Neutrophil (primary cell): Measurements from ENCODE around the gene TTC22.

Experiments used
- H3K27ac ChIP-seq: fragments of 200-600 bp; sonication (generic); 2 replicates; pipeline ENCODE4 v1.5.1; 2016; ENCODE audit warnings: mild to moderate bottlenecking, moderate library complexity
- H3K27me3 ChIP-seq: fragments of 200-600 bp; sonication (generic); 2 replicates; pipeline ENCODE4 v1.6.0; 2016; ENCODE audit warnings: mild to moderate bottlenecking
- H3K36me3 ChIP-seq: fragments of 200-600 bp; sonication (generic); 2 replicates; pipeline ENCODE4 v1.5.1; 2017
- H3K4me1 ChIP-seq, 2 experiments: fragments of 200-600 bp in 1 of 2; sonication (generic) in 1 of 2; 1 replicate in 1 of 2; 2 replicates in 1 of 2; pipeline versions ENCODE4 v1.5.1 to v1.6.1; 2013 to 2016; ENCODE audit warnings: low read depth in 1 of 2, low read length in 1 of 2, mild to moderate bottlenecking in 1 of 2, moderate library complexity in 1 of 2; ENCODE audit not compliant: control insufficient read depth in 1 of 2, insufficient read depth in 1 of 2
- H3K4me3 ChIP-seq, 2 experiments: fragments of 200-600 bp in 1 of 2; sonication (generic) in 1 of 2; 1 replicate in 1 of 2; 2 replicates in 1 of 2; pipeline ENCODE4 v1.5.1; 2013 to 2016; ENCODE audit warnings: low read depth in 1 of 2, low read length in 1 of 2, mild to moderate bottlenecking in 1 of 2, moderate library complexity in 1 of 2
- H3K9me3 ChIP-seq: fragments of 200-600 bp; sonication (generic); 2 replicates; pipeline ENCODE4 v1.5.1; 2016
- TF ChIP-seq, protein P1 (sequence below): fragments of 200-600 bp; sonication (generic); IDR thresholded peaks from 2 replicates; pipeline ENCODE4 v1.5.1; 2016; ENCODE audit warnings: antibody characterized with exemption

Gene TTC22

GRCh38 chr1:54800899-54801759, at the start of gene TTC22:
TSS of gene TTC22 (minus strand) at chr1:54801323. CDS start at chr1:54801163, 160 bp downstream.
- TF ChIP-seq, protein P1, sequence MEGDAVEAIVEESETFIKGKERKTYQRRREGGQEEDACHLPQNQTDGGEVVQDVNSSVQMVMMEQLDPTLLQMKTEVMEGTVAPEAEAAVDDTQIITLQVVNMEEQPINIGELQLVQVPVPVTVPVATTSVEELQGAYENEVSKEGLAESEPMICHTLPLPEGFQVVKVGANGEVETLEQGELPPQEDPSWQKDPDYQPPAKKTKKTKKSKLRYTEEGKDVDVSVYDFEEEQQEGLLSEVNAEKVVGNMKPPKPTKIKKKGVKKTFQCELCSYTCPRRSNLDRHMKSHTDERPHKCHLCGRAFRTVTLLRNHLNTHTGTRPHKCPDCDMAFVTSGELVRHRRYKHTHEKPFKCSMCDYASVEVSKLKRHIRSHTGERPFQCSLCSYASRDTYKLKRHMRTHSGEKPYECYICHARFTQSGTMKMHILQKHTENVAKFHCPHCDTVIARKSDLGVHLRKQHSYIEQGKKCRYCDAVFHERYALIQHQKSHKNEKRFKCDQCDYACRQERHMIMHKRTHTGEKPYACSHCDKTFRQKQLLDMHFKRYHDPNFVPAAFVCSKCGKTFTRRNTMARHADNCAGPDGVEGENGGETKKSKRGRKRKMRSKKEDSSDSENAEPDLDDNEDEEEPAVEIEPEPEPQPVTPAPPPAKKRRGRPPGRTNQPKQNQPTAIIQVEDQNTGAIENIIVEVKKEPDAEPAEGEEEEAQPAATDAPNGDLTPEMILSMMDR, result peak; percentile 59
- Histone ChIP-seq H3K27ac (peak within 1 kb of the TSS; percentile 83), H3K9me3 (no peaks in the 10 kb centered on the region), H3K4me1 (peaks cover 29 to 31% of the 10 kb centered on the region in 2 experiments), H3K36me3 (no peaks in the 10 kb centered on the region), H3K27me3 (peaks cover 9% of the 10 kb centered on the region), H3K4me3 (peak within 1 kb of the TSS; percentile 92 to 93)

GRCh38 chr1:54850737-54851136, 49.6 kb upstream of the TTC22 start:
- TF ChIP-seq, protein P1, result no peak
- Histone ChIP-seq H3K27me3 (no peaks in the 10 kb centered on the region), H3K9me3 (no peaks in the 10 kb centered on the region), H3K4me1 (no peaks in the 10 kb centered on the region), H3K27ac (no peak overlapping the region), H3K4me3 (no peak overlapping the region), H3K36me3 (no peaks in the 10 kb centered on the region)

GRCh38 chr1:54850069-54850730, 49.1 kb upstream of the TTC22 start:
- Histone ChIP-seq H3K36me3 (no peaks in the 10 kb centered on the region), H3K9me3 (no peaks in the 10 kb centered on the region), H3K4me3 (no peak overlapping the region), H3K27me3 (no peaks in the 10 kb centered on the region), H3K27ac (no peak overlapping the region), H3K4me1 (no peaks in the 10 kb centered on the region)
- TF ChIP-seq, protein P1, result no peak

- Histone ChIP-seq H3K36me3 (no peaks in the 10 kb centered on the region), H3K4me3 (no peak overlapping the region), H3K9me3 (no peaks in the 10 kb centered on the region), H3K4me1 (no peaks in the 10 kb centered on the region), H3K27ac (no peak overlapping the region), H3K27me3 (no peaks in the 10 kb centered on the region)
- TF ChIP-seq, protein P1, result no peak
Measured at GRCh38 chr1:54849219-54850068, 48.3 kb upstream of the TTC22 start.

DNA sequence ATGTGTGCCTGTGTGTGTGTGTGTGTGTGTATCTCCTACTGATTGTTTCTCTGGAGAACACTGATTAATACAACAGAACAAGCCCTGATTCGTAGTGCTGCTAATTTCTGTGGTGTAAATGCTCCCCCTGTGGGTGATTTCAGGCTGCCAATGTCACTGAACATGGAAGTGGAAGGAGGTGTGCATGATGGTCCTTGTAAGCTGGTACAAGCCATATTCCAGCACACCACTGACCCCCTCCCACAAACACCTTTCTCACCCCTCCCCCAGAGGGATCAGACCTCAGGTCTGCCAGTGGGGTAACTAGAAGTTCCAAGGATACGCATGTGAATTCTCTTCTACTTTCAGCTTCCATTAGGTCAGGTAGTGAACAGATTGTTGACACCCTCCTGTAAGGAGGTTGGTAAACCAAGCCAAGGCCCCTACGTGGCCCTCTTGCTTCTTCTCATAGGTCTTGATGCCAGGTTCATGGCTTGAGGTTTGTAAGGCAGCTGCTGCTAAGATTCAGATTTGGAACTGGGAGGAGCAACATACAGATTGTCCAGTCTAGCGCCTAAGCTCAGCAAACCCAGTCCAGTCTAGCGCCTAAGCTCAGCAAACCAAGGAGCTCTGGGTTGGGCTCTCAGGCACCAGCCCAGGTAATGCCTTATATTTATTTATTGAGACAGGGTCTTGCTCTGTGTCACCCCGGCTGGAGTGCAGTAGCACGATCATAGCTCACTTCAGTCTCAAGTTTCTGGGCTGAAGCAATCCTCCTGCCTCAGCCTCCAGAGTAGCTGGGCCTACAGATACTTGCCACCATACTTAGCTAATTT, 47.2 kb upstream of the TTC22 start:
- H3K27ac ChIP-seq, result no peak overlapping the region
- H3K9me3 ChIP-seq, result no peaks in the 10 kb centered on the region
- H3K4me1 ChIP-seq, result no peaks in the 10 kb centered on the region
- no peak overlapping the region for H3K4me3 ChIP-seq
- TF ChIP-seq, protein P1, result no peak
- no peaks in the 10 kb centered on the region for H3K36me3 ChIP-seq
- H3K27me3 ChIP-seq, result no peaks in the 10 kb centered on the region
